GM12878 (cell line): ENCODE data around the gene RANBP9. TPM values are rescaled to one million over a fixed set of nuclear protein-coding genes. Genes with fewer than 3 reads are reported as not detected.

Experiments used
- ASH2L ChIP-seq: fragments of 300-600, 200-600 bp; sonication (generic); IDR thresholded peaks from 2 replicates; pipeline ENCODE4 v1.6.1; 2017; ENCODE audit warnings: low read depth, mild to moderate bottlenecking, borderline replicate concordance
- BCL3 ChIP-seq: IDR thresholded peaks from 2 replicates; pipeline ENCODE4 v1.6.1; 2011; ENCODE audit warnings: borderline replicate concordance, low read depth, mild to moderate bottlenecking, moderate library complexity, low read length; ENCODE audit not compliant: insufficient read depth, poor library complexity, severe bottlenecking
- CTCF ChIP-seq, 3 experiments: IDR thresholded peaks in 2 of 3; conservative IDR thresholded peaks in 1 of 3; 2 replicates each; pipeline ENCODE4 v1.5.1; 2011; ENCODE audit warnings: low read depth in 3 of 3, low read length in 3 of 3, mild to moderate bottlenecking in 3 of 3, control low read depth in 2 of 3, moderate library complexity in 2 of 3, inconsistent platforms in 1 of 3, mixed read lengths in 1 of 3; ENCODE audit not compliant: control insufficient read depth in 2 of 3, insufficient read depth in 1 of 3; ENCODE audit errors: extremely low read depth in 1 of 3
- IRF5 ChIP-seq: fragments of 450-650 bp; IDR thresholded peaks from 2 replicates; pipeline ENCODE4 v1.6.1; 2017; ENCODE audit warnings: borderline replicate concordance
- SMAD1 ChIP-seq: fragments of 450-650 bp; IDR thresholded peaks from 2 replicates; pipeline ENCODE4 v1.6.1; 2018; ENCODE audit warnings: mild to moderate bottlenecking, low read depth; ENCODE audit not compliant: partially characterized antibody
- SMAD5 ChIP-seq: IDR thresholded peaks from 2 replicates; pipeline ENCODE4 v1.6.1; 2016; ENCODE audit warnings: antibody characterized with exemption, low read depth
- SREBF1 ChIP-seq: IDR thresholded peaks from 2 replicates; pipeline ENCODE4 v1.6.1; 2012; ENCODE audit warnings: mild to moderate bottlenecking, low read length
- ZSCAN29 ChIP-seq: fragments of 450-650 bp; IDR thresholded peaks from 2 replicates; pipeline ENCODE4 v1.6.1; 2017; ENCODE audit warnings: mild to moderate bottlenecking, moderate library complexity
- polyA plus RNA-seq, 11 experiments: library from polyadenylated mRNA; depleted of rRNA in 4 of 11; unstranded in 6 of 11; stranded (reverse) in 5 of 11; fragments of >200 nt; fragmentation: Nextera tagmentation in 4 of 11; fragmentation: Illumina TruSeq in 1 of 11; extraction: Ambion mirVana in 4 of 11; extraction: Trizol in 1 of 11; gene quantifications; 1 replicate in 1 of 11; 2 replicates in 10 of 11; pipeline versions ENCODE4 v1.2.1 to v1.2.3, GENCODE V29; 2011 to 2016; ENCODE audit warnings: inconsistent platforms in 2 of 11, missing spikeins in 2 of 11, low read depth in 1 of 11
- total RNA-seq, 4 experiments: library from RNA; depleted of rRNA in 3 of 4; stranded (reverse); fragments of >200 nt in 3 of 4; fragmentation: Illumina TruSeq in 1 of 4; extraction: Trizol in 1 of 4; gene quantifications; 2 replicates each; pipeline versions ENCODE4 v1.2.1 to v1.2.3, GENCODE V29; 2013 to 2021

The RANBP9 gene
- total and polyA plus RNA-seq, 10 of the 15 experiments (the other 5 are each of a cell fraction or from before 2014, with no cell fraction given): 3.7 to 43.1 (median 16.2) TPM

GRCh38 chr6:13643125-13643524 lies 68.5 kb downstream of the RANBP9 start (continued):
- TF ChIP-seq BCL3 (no peak), IRF5 (no peak), SREBF1 (no peak), ASH2L (no peak), SMAD1 (no peak), CTCF (IDR thresholded peaks at IDR 0.05 in 2 of 3, conservative IDR thresholded peaks at IDR 0.05 in 1 of 3; ENCODE audit: control insufficient read depth in 2 of 3, extremely low read depth in 1 of 3, insufficient read depth in 1 of 3, low read depth in 3 of 3, low read length in 3 of 3) (no peak), SMAD5 (no peak), ZSCAN29 (no peak)
